ENCODE results near the gene FXYD5.

FXYD5 gene

DNA sequence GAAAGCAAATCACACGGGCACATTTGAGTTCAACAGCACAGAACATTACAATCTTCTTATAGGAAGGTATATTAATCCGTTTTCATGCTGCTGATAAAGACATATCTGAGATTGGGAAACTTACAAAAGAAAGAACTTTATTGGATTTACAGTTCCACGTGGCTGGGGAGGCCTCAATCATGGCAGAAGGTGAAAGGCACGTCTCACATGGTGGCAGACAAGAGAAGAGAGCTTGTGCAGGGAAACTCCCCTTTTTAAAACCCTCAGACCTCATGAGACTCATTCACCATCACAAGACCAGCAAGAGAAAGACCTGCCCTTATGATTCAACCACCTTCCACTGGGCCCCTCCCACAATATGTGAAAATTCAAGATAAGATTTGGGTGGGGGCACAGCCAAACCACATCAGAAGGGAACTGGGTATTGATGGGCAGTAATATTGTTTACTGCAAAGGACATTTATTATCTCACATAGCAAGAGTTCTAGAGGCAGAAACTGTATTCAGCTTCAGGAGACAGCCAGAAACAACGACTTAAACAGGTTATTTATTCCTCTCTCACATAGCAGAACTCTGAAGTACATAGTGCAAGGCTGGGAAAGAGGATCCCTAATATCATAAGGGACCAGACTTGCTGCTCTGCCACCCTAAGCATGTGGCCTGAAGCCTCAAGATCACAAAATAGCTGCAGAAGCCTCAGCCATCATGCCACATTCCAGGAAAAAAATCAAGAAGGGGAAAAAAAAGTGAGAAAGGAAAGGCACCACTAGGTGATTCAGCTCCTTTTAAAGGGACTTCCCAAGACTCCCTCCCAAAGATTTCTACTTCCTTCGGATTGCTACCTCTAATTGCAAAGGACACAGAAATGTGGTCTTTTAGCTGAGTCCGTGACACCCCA, 23.1 kb downstream of the FXYD5 start:
- POLR2A ChIA-PET = no interaction called here
- no peak for TF ChIP-seq BHLHE40 (IDR thresholded peaks at IDR 0.05; ENCODE audit: borderline replicate concordance)
- no peak for TF ChIP-seq TARDBP (IDR thresholded peaks at IDR 0.05)
- TF ChIP-seq L3MBTL2 (conservative IDR thresholded peaks at IDR 0.05) = no peak
- no peak for TF ChIP-seq ELF4 (IDR thresholded peaks at IDR 0.05)
- no peak for TF ChIP-seq SP1 (IDR thresholded peaks at IDR 0.05)
- no peak for TF ChIP-seq FOXK2 (IDR thresholded peaks at IDR 0.05)
- TF ChIP-seq NFRKB (IDR thresholded peaks at IDR 0.05) = no peak
- TF ChIP-seq HDGF (IDR thresholded peaks at IDR 0.05; ENCODE audit: borderline replicate concordance) = no peak
- no peak for TF ChIP-seq SUZ12 (IDR thresholded peaks at IDR 0.05)
- no peak for TF ChIP-seq ARNT (IDR thresholded peaks at IDR 0.05)
- TF ChIP-seq FOXM1 (IDR thresholded peaks at IDR 0.05; ENCODE audit: borderline replicate concordance) = no peak
- no peak for TF ChIP-seq FOXA1 (IDR thresholded peaks at IDR 0.05)
- no peak for TF ChIP-seq PKNOX1 (IDR thresholded peaks at IDR 0.05)
- TF ChIP-seq CTBP1 (IDR thresholded peaks at IDR 0.05; ENCODE audit: borderline replicate concordance) = no peak
- no peak for TF ChIP-seq ZNF384 (IDR thresholded peaks at IDR 0.05)
- no peak for TF ChIP-seq LEF1 (IDR thresholded peaks at IDR 0.05; ENCODE audit: borderline replicate concordance)
- CTCF ChIA-PET = no interaction called here

GRCh38 chr19:35178701-35179100, 24.2 kb downstream of the FXYD5 start:
- TF ChIP-seq NFRKB (IDR thresholded peaks at IDR 0.05) (no peak), FOXM1 (IDR thresholded peaks at IDR 0.05; ENCODE audit: borderline replicate concordance) (no peak), L3MBTL2 (conservative IDR thresholded peaks at IDR 0.05) (no peak)
- ChIA-PET CTCF (no interaction called here), POLR2A (interaction anchor here (1.2 kb wide), 1 partner anchor 37 kb away, joined by 3 read pairs; no protein-coding TSS in a partner anchor)
- DNase-seq (ENCODE audit: extremely low spot score) = no peak

More for the DNA sequence above, 23.1 kb downstream of the FXYD5 start:
- DNase-seq (ENCODE audit: extremely low spot score) = no peak

GRCh38 chr19:35179830-35180229, 25.3 kb downstream of the FXYD5 start:
- CTCF ChIA-PET = no interaction called here
- POLR2A ChIA-PET = interaction anchor here (1.2 kb wide), 1 partner anchor 39 kb away, joined by 3 read pairs; no protein-coding TSS in a partner anchor

GRCh38 chr19:35181387-35181786, 26.9 kb downstream of the FXYD5 start:
- DNase-seq (ENCODE audit: extremely low spot score) = no peak
- POLR2A ChIA-PET = no interaction called here
- CTCF ChIA-PET = no interaction called here
- no peak for TF ChIP-seq SP1 (IDR thresholded peaks at IDR 0.05)
- TF ChIP-seq BHLHE40 (IDR thresholded peaks at IDR 0.05; ENCODE audit: borderline replicate concordance) = no peak

More at GRCh38 chr19:35179830-35180229, 25.3 kb downstream of the FXYD5 start:
- no peak for DNase-seq (ENCODE audit: extremely low spot score)
- TF ChIP-seq L3MBTL2 (conservative IDR thresholded peaks at IDR 0.05) (no peak), HDGF (IDR thresholded peaks at IDR 0.05; ENCODE audit: borderline replicate concordance) (no peak), LEF1 (IDR thresholded peaks at IDR 0.05; ENCODE audit: borderline replicate concordance) (no peak), ZNF384 (IDR thresholded peaks at IDR 0.05) (no peak), CTBP1 (IDR thresholded peaks at IDR 0.05; ENCODE audit: borderline replicate concordance) (no peak), SUZ12 (IDR thresholded peaks at IDR 0.05) (no peak), PKNOX1 (IDR thresholded peaks at IDR 0.05) (no peak), ARNT (IDR thresholded peaks at IDR 0.05) (no peak), FOXK2 (IDR thresholded peaks at IDR 0.05) (no peak), TARDBP (IDR thresholded peaks at IDR 0.05) (no peak), NFRKB (IDR thresholded peaks at IDR 0.05) (no peak), SP1 (IDR thresholded peaks at IDR 0.05) (no peak), FOXA1 (IDR thresholded peaks at IDR 0.05) (no peak), FOXM1 (IDR thresholded peaks at IDR 0.05; ENCODE audit: borderline replicate concordance) (no peak), BHLHE40 (IDR thresholded peaks at IDR 0.05; ENCODE audit: borderline replicate concordance) (no peak), ELF4 (IDR thresholded peaks at IDR 0.05) (no peak)

- TF ChIP-seq ELF4 (IDR thresholded peaks at IDR 0.05) = no peak
- no peak for TF ChIP-seq CTBP1 (IDR thresholded peaks at IDR 0.05; ENCODE audit: borderline replicate concordance)
- no peak for TF ChIP-seq FOXK2 (IDR thresholded peaks at IDR 0.05)
- TF ChIP-seq L3MBTL2 (conservative IDR thresholded peaks at IDR 0.05) = no peak
- no peak for TF ChIP-seq FOXA1 (IDR thresholded peaks at IDR 0.05)
- TF ChIP-seq FOXM1 (IDR thresholded peaks at IDR 0.05; ENCODE audit: borderline replicate concordance) = no peak
- TF ChIP-seq TARDBP (IDR thresholded peaks at IDR 0.05) = no peak
- no peak for TF ChIP-seq HDGF (IDR thresholded peaks at IDR 0.05; ENCODE audit: borderline replicate concordance)
- TF ChIP-seq ARNT (IDR thresholded peaks at IDR 0.05) = no peak
- no peak for TF ChIP-seq SUZ12 (IDR thresholded peaks at IDR 0.05)
- no peak for TF ChIP-seq BHLHE40 (IDR thresholded peaks at IDR 0.05; ENCODE audit: borderline replicate concordance)
- TF ChIP-seq LEF1 (IDR thresholded peaks at IDR 0.05; ENCODE audit: borderline replicate concordance) = no peak
- no peak for TF ChIP-seq NFRKB (IDR thresholded peaks at IDR 0.05)
- no peak for TF ChIP-seq SP1 (IDR thresholded peaks at IDR 0.05)
- no peak for TF ChIP-seq PKNOX1 (IDR thresholded peaks at IDR 0.05)
- no peak for TF ChIP-seq ZNF384 (IDR thresholded peaks at IDR 0.05)
- CTCF ChIA-PET = no interaction called here
- no peak for DNase-seq (ENCODE audit: extremely low spot score)
- POLR2A ChIA-PET = no interaction called here
Measured at GRCh38 chr19:35184267-35184666, 29.7 kb downstream of the FXYD5 start.

- no peak for DNase-seq (ENCODE audit: extremely low spot score)
- no peak for TF ChIP-seq ZNF384 (IDR thresholded peaks at IDR 0.05)
- no peak for TF ChIP-seq FOXK2 (IDR thresholded peaks at IDR 0.05)
- TF ChIP-seq NFRKB (IDR thresholded peaks at IDR 0.05) = no peak
- no peak for TF ChIP-seq L3MBTL2 (conservative IDR thresholded peaks at IDR 0.05)
- no peak for TF ChIP-seq ELF4 (IDR thresholded peaks at IDR 0.05)
- TF ChIP-seq FOXM1 (IDR thresholded peaks at IDR 0.05; ENCODE audit: borderline replicate concordance) = no peak
- no peak for TF ChIP-seq SUZ12 (IDR thresholded peaks at IDR 0.05)
- no peak for TF ChIP-seq SP1 (IDR thresholded peaks at IDR 0.05)
- TF ChIP-seq CTBP1 (IDR thresholded peaks at IDR 0.05; ENCODE audit: borderline replicate concordance) = no peak
- TF ChIP-seq ARNT (IDR thresholded peaks at IDR 0.05) = no peak
- ChIA-PET POLR2A (no interaction called here), CTCF (no interaction called here)
Measured at GRCh38 chr19:35184884-35185283, 30.3 kb downstream of the FXYD5 start.

Data from HEK293T (cell line).